GM10248 (cell line): Measurements from ENCODE around the gene MYH9.
A peak's percentile ranks its signal among the peaks of the same experiment; 100 is the strongest.
"Not testable (repeated sequence)": the region's sequence is repeated elsewhere in the genome, so short reads cannot be mapped to it uniquely, and the experiment has no call there.

Experiments
- CTCF ChIA-PET: fragments of 300-600 bp; sonication (Branson Sonifier 250); formaldehyde crosslinking; extraction: SDS; loops from one replicate; lab custom pipeline; 2021; ENCODE audit warnings: antibody characterized with exemption; lab: Yijun Ruan, JAX
- POLR2A ChIA-PET: fragments of 350-650 bp; sonication (Branson Sonifier 250); formaldehyde crosslinking; extraction: SDS; loops from one replicate; lab custom pipeline; 2020; ENCODE audit warnings: antibody characterized with exemption; lab: Yijun Ruan, JAX
- DNase-seq: peaks from one replicate; pipeline ENCODE4 v3.0.0; 2012; ENCODE audit errors: extremely low spot score
- TF ChIP-seq, protein P1 (sequence below): IDR thresholded peaks from 2 replicates; pipeline ENCODE4 v1.5.1; 2012; ENCODE audit warnings: mild to moderate bottlenecking, low read depth; ENCODE audit errors: extremely low read depth, missing control alignments, control extremely low read depth

The MYH9 gene

DNA sequence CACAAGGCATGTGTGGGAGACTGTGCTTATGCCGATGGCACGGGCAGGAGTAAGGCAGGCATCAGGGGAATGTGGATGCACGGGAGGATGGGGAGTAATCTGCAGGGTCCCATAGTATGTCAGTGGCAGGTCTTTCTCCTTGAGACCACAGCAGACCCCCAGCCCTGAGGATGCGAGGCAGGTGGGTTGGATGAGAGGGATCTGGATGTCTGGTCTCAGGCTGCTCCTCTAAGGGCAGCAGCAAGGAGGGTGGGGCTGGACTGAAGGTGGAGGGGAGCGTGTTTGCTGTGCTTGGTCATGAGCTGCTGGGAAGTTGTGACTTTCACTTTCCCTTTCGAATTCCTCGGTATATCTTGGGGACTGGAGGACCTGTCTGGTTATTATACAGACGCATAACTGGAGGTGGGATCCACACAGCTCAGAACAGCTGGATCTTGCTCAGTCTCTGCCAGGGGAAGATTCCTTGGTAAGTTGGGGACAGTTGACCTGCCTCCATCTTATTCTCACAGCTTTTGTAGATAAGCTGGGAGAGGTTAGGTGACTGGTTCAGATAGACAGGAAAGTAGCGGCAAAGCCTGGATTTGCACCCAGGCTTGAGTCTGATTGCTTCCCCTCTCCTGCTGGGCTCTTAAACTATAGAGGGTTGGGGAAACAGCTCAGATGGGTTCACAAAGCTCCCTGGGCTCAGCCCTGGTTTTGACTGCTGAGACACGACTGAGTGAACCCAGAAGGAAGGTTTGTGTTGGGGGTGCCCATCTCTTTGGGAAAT, 134.8 kb downstream of the MYH9 start, which contains the start of gene APOL1:
Gene APOL1 (plus strand): TSS at position 380 of the 769 bp plus-strand sequence. CDS start 1,823 bp downstream, outside the sequence.
- TF ChIP-seq, protein P1, sequence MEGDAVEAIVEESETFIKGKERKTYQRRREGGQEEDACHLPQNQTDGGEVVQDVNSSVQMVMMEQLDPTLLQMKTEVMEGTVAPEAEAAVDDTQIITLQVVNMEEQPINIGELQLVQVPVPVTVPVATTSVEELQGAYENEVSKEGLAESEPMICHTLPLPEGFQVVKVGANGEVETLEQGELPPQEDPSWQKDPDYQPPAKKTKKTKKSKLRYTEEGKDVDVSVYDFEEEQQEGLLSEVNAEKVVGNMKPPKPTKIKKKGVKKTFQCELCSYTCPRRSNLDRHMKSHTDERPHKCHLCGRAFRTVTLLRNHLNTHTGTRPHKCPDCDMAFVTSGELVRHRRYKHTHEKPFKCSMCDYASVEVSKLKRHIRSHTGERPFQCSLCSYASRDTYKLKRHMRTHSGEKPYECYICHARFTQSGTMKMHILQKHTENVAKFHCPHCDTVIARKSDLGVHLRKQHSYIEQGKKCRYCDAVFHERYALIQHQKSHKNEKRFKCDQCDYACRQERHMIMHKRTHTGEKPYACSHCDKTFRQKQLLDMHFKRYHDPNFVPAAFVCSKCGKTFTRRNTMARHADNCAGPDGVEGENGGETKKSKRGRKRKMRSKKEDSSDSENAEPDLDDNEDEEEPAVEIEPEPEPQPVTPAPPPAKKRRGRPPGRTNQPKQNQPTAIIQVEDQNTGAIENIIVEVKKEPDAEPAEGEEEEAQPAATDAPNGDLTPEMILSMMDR = no peak
- peak; percentile 66 for DNase-seq
- ChIA-PET POLR2A (interaction anchor here (0.5 kb wide), 1 partner anchor 61 kb away, joined by 3 read pairs; no protein-coding TSS in a partner anchor), CTCF (interaction anchor here (0.9 to 5.7 kb wide), 4 partner anchors 10 to 34 kb away, joined by 3 to 46 read pairs (median 12); partner anchors contain the start of gene APOL2)

DNA sequence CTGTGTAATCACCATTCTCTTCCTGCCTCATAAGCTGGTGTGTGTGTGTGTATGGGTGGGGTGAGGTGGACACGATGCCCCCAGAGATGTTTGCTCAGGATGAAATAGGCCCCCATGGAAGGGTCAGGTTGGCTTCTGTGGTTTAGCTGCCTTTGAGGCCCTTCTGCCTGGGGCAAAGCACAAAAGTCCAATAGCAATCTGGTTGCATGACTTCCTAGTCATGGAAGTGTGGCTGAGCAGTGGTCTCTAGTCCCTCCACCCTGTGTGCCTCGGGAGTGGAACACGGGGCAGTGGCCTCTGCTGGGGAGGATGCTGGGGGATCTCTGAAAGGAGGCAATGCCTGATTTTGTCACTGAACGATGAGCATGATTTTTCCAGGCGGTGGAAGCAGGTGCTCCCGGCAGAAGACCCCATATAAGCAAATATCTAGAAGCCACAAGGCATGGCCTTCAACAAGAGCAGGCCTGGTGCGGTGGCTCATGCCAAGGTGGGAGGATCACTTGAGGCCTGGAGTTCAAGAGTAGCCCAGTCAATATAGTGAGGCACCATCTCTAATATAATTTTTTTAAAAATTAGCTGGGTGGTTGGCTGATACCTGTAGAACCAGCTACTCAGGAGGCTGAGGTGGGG, 135.7 kb downstream of the MYH9 start:
- POLR2A ChIA-PET, DNase-seq: not testable (repeated sequence)
- CTCF ChIA-PET = interaction anchor here (2.5 to 5.7 kb wide), 3 partner anchors 9 to 26 kb away, joined by 9 to 46 read pairs (median 14); partner anchors contain the start of gene APOL2

DNA sequence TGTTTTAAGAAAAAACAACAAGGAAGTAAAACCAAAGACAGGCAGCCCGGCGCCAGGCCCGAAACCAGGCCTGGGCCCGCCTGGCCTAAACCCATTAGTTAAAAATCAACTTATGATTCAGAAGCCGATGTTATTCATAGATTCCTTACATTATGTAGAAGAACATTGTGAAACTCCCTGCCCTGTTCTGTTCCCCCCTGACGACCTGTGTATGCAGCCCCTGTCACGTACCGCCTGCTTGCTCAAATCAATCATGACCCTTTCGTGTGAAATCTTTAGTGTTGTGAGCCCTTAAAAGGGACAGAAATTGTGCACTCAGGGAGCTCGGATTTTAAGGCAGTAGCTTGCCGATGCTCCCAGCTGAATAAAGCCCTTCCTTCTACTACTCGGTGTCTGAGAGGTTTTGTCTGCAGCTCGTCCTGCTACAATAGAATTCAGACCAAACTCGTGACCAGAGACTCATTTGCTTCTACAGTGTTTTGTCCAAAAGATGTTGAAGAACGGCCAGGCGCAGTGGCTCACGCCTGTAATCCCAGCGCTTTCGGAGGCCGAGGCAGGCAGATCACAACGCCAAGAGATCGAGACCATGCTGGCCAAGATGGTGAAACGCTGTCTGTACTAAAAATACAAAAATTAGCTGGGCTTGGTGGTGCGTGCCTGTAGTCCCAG, 137.3 kb downstream of the MYH9 start:
- POLR2A ChIA-PET, DNase-seq: not testable (repeated sequence)
- CTCF ChIA-PET = interaction anchor here (1.0 to 5.7 kb wide), 2 partner anchors 11 to 30 kb away, joined by 3 to 46 read pairs; partner anchors contain the start of gene APOL2

GRCh38 chr22:36249160-36249559, 138.6 kb downstream of the MYH9 start:
- ChIA-PET CTCF (interaction anchor here (1.2 to 2.3 kb wide), 3 partner anchors 9 to 29 kb away, joined by 3 to 7 read pairs (median 7); partner anchors contain the start of gene APOL2), POLR2A (no interaction called here)
- TF ChIP-seq, protein P1 = no peak
- DNase-seq = no peak

GRCh38 chr22:36247955-36248354, 139.8 kb downstream of the MYH9 start:
- ChIA-PET POLR2A (no interaction called here), CTCF (interaction anchor here (1.4 to 2.3 kb wide), 2 partner anchors 9 to 30 kb away, joined by 7 read pairs; partner anchors contain the start of gene APOL2)
- DNase-seq = no peak
- TF ChIP-seq, protein P1 = no peak

- TF ChIP-seq, protein P1 = no peak
- ChIA-PET CTCF (no interaction called here), POLR2A (no interaction called here)
- DNase-seq = no peak
Measured at GRCh38 chr22:36246718-36247117, 141.0 kb downstream of the MYH9 start.

DNA sequence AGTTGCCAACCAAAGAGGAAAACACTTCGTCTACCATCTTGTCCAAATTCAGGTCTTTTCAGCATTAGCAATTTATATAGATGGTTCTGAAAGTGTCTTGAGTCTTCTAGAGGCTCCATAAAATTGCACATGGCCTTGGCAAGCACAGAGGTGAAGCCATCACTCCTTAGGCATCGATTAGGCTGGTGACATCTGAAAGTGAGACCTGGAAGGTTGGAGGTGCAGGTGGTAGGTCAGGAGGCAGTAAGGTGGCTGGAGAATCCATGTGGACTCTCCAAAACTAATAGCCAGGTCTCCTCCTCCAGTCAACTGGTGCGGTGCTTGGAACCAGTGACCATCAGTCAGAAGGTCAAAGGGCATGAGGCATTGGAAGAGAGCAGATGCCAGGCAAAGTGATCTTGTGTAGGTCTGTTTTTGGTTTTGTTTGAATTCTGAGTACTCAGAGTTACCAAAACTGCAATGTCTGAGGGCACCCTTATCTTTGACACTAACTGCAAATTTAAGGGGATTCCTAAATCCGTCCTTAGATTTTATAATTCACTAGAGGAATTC, 141.9 kb downstream of the MYH9 start:
- CTCF ChIA-PET = no interaction called here
- TF ChIP-seq, protein P1 = no peak
- no peak for DNase-seq
- POLR2A ChIA-PET = no interaction called here
